Measurements from ENCODE around the gene GSN.

GSN gene

GRCh38 chr9:121267689-121268597 lies at the start of gene GSN:
TSS of gene GSN (plus strand) at chr9:121268162. CDS start at chr9:121301972, 33,810 bp downstream.
- peak in 1 of 2 experiments; percentile 27 for DNase-seq

GRCh38 chr9:121218357-121219027 lies 49.5 kb upstream of the GSN start:
- DNase-seq = no peak

- no peak for DNase-seq
Measured at GRCh38 chr9:121219530-121219929, 48.4 kb upstream of the GSN start.

GRCh38 chr9:121220996-121221663 lies 46.8 kb upstream of the GSN start:
- DNase-seq = no peak

- no peak for DNase-seq
Measured at GRCh38 chr9:121221664-121222055, 46.3 kb upstream of the GSN start.

GRCh38 chr9:121222524-121223171 lies 45.3 kb upstream of the GSN start:
- DNase-seq = peak; percentile 1 to 48

GRCh38 chr9:121225240-121225639 lies 42.7 kb upstream of the GSN start:
- DNase-seq = no peak

GRCh38 chr9:121226175-121226574 lies 41.8 kb upstream of the GSN start:
- no peak for DNase-seq

GRCh38 chr9:121227862-121228261 lies 40.1 kb upstream of the GSN start:
- no peak for DNase-seq

GRCh38 chr9:121230256-121230655 lies 37.7 kb upstream of the GSN start:
- no peak for DNase-seq

- no peak for DNase-seq
Measured at GRCh38 chr9:121232251-121232650, 35.7 kb upstream of the GSN start.

- DNase-seq = no peak
Measured at GRCh38 chr9:121233906-121234831, 33.8 kb upstream of the GSN start.

- DNase-seq = no peak
Measured at GRCh38 chr9:121234832-121235161, 33.2 kb upstream of the GSN start.

- no peak for DNase-seq
Measured at GRCh38 chr9:121235512-121235911, 32.5 kb upstream of the GSN start.

- DNase-seq = no peak
Measured at GRCh38 chr9:121237916-121238315, 30.0 kb upstream of the GSN start.

- no peak for DNase-seq
Measured at GRCh38 chr9:121239071-121239470, 28.9 kb upstream of the GSN start.

GRCh38 chr9:121239851-121240250 lies 28.1 kb upstream of the GSN start:
- no peak for DNase-seq

GRCh38 chr9:121240472-121241135 lies 27.4 kb upstream of the GSN start:
- no peak for DNase-seq

- no peak for DNase-seq
Measured at GRCh38 chr9:121242219-121242958, 25.6 kb upstream of the GSN start.

- DNase-seq = no peak
Measured at GRCh38 chr9:121242959-121243346, 25.0 kb upstream of the GSN start.
